HepG2 (cell line): ENCODE results near the gene CCT6A. TPM values are rescaled to one million over a fixed set of nuclear protein-coding genes. Genes with fewer than 3 reads are reported as not detected.

Experiments used
- AHR ChIP-seq: IDR thresholded peaks from 2 replicates; pipeline ENCODE4 v1.6.1; 2018; ENCODE audit warnings: missing genetic modification reagents, missing compliant biosample characterization
- EHMT2 ChIP-seq: fragments of 200-600 bp; sonication (generic); IDR thresholded peaks from 2 replicates; pipeline ENCODE4 v1.7.0; 2017; ENCODE audit warnings: antibody characterized with exemption, low read depth, low read length, borderline replicate concordance
- HDAC6 ChIP-seq: fragments of 200-600 bp; sonication (generic); IDR thresholded peaks from 2 replicates; pipeline ENCODE4 v1.7.0; 2017; ENCODE audit warnings: mild to moderate bottlenecking, antibody characterized with exemption, low read length, low read depth
- ISL2 ChIP-seq: sonication (generic); formaldehyde crosslinking; IDR thresholded peaks from 2 replicates; pipeline ENCODE4 v1.5.0; 2020; ENCODE audit warnings: missing genetic modification reagents
- ISX ChIP-seq: sonication (generic); formaldehyde crosslinking; conservative IDR thresholded peaks from 2 replicates; pipeline ENCODE4 v1.5.0; 2020; ENCODE audit warnings: missing genetic modification reagents
- KDM5A ChIP-seq: fragments of 200-600 bp; sonication (generic); IDR thresholded peaks from 2 replicates; pipeline ENCODE4 v1.7.0; 2018; ENCODE audit warnings: antibody characterized with exemption, mild to moderate bottlenecking, low read length, borderline replicate concordance
- MIXL1 ChIP-seq: IDR thresholded peaks from 2 replicates; pipeline ENCODE4 v1.6.1; 2016
- MLLT10 ChIP-seq: sonication (generic); formaldehyde crosslinking; IDR thresholded peaks from 2 replicates; pipeline ENCODE4 v1.4.0; 2020; ENCODE audit warnings: missing genetic modification reagents
- MTF1 ChIP-seq: sonication (generic); formaldehyde crosslinking; IDR thresholded peaks from 2 replicates; pipeline ENCODE4 v1.5.0; 2020; ENCODE audit warnings: missing genetic modification reagents
- POLR2AphosphoS2 ChIP-seq: IDR thresholded peaks from 2 replicates; pipeline ENCODE4 v1.6.1; 2011; ENCODE audit warnings: low read depth, low read length, improper control_type of control experiment
- REPIN1 ChIP-seq: sonication (generic); formaldehyde crosslinking; IDR thresholded peaks from 2 replicates; pipeline ENCODE4 v1.8.0; 2022; ENCODE audit warnings: missing genetic modification reagents, low read depth, mild to moderate bottlenecking, borderline replicate concordance
- SP5 ChIP-seq: IDR thresholded peaks from 2 replicates; pipeline ENCODE4 v1.6.1; 2016; ENCODE audit warnings: low read depth, borderline replicate concordance
- TBP ChIP-seq: sonication (generic); formaldehyde crosslinking; IDR thresholded peaks from 2 replicates; pipeline ENCODE4 v1.5.0; 2020; ENCODE audit warnings: missing genetic modification reagents
- TEAD2 ChIP-seq: sonication (generic); formaldehyde crosslinking; IDR thresholded peaks from 2 replicates; pipeline ENCODE4 v1.9.0; 2021; ENCODE audit warnings: missing genetic modification reagents
- U2AF2 ChIP-seq: fragments of 200-400 bp; formaldehyde crosslinking; IDR thresholded peaks from 2 replicates; pipeline ENCODE4 v1.6.1; 2017; ENCODE audit warnings: low read depth, mild to moderate bottlenecking, low read length
- ZBTB8A ChIP-seq: sonication (generic); formaldehyde crosslinking; IDR thresholded peaks from 2 replicates; pipeline ENCODE4 v1.4.0; 2020; ENCODE audit warnings: mild to moderate bottlenecking, low read depth, missing genetic modification reagents, borderline replicate concordance
- ZFP1 ChIP-seq: IDR thresholded peaks from 2 replicates; pipeline ENCODE4 v1.6.1; 2016
- ZFX ChIP-seq: sonication (generic); formaldehyde crosslinking; IDR thresholded peaks from 2 replicates; pipeline ENCODE4 v1.4.0; 2020; ENCODE audit warnings: mild to moderate bottlenecking, low read depth, missing genetic modification reagents, moderate library complexity
- ZNF343 ChIP-seq: sonication (generic); formaldehyde crosslinking; IDR thresholded peaks from 2 replicates; pipeline ENCODE4 v1.4.0; 2020; ENCODE audit warnings: mild to moderate bottlenecking, missing genetic modification reagents
- ZNF484 ChIP-seq: sonication (generic); formaldehyde crosslinking; IDR thresholded peaks from 2 replicates; pipeline ENCODE4 v1.5.1; 2020; ENCODE audit warnings: mild to moderate bottlenecking, low read depth, missing genetic modification reagents, borderline replicate concordance
- ZNF570 ChIP-seq: sonication (generic); formaldehyde crosslinking; IDR thresholded peaks from 2 replicates; pipeline ENCODE4 v1.4.0; 2020; ENCODE audit warnings: mild to moderate bottlenecking, missing genetic modification reagents, borderline replicate concordance
- ZNF572 ChIP-seq: sonication (generic); formaldehyde crosslinking; IDR thresholded peaks from 2 replicates; pipeline ENCODE4 v1.5.1; 2020; ENCODE audit warnings: mild to moderate bottlenecking, missing genetic modification reagents
- ZNF619 ChIP-seq: sonication (generic); formaldehyde crosslinking; IDR thresholded peaks from 2 replicates; pipeline ENCODE4 v1.4.0; 2020; ENCODE audit warnings: mild to moderate bottlenecking, missing genetic modification reagents
- ZNF768 ChIP-seq: sonication (generic); formaldehyde crosslinking; IDR thresholded peaks from 2 replicates; pipeline ENCODE4 v1.4.0; 2020; ENCODE audit warnings: missing genetic modification reagents
- ZNF83 ChIP-seq: sonication (generic); formaldehyde crosslinking; IDR thresholded peaks from 2 replicates; pipeline ENCODE4 v1.4.0; 2020; ENCODE audit warnings: missing genetic modification reagents, mild to moderate bottlenecking, borderline replicate concordance
- ZSCAN20 ChIP-seq: sonication (generic); formaldehyde crosslinking; IDR thresholded peaks from 2 replicates; pipeline ENCODE4 v1.4.0; 2020; ENCODE audit warnings: missing genetic modification reagents, mild to moderate bottlenecking, borderline replicate concordance
- ZSCAN31 ChIP-seq: sonication (generic); formaldehyde crosslinking; IDR thresholded peaks from 2 replicates; pipeline ENCODE4 v1.5.0; 2020; ENCODE audit warnings: low read depth, mild to moderate bottlenecking, missing genetic modification reagents
- polyA plus RNA-seq, 8 experiments: library from polyadenylated mRNA; depleted of rRNA in 3 of 8; stranded (reverse) in 7 of 8; unstranded in 1 of 8; fragments of >200 nt; fragmentation: Illumina TruSeq in 4 of 8; extraction: Trizol in 4 of 8; gene quantifications; 2 replicates each; pipeline versions ENCODE4 v1.2.1 to v1.2.3, GENCODE V29; 2011 to 2016; ENCODE audit warnings: low read depth in 4 of 8, missing spikeins in 1 of 8, mixed read lengths in 1 of 8; ENCODE audit not compliant: insufficient read depth in 1 of 8
- total RNA-seq, 5 experiments: library from RNA; depleted of rRNA; stranded (reverse); fragments of >200 nt; fragmentation: Illumina TruSeq; extraction: Trizol; gene quantifications; 2 replicates each; pipeline ENCODE4 v1.2.3, GENCODE V29; 2016; ENCODE audit warnings: low read depth in 1 of 5
- TF ChIP-seq, protein P1 (sequence below): sonication (generic); formaldehyde crosslinking; IDR thresholded peaks from 2 replicates; pipeline ENCODE4 v1.5.0; 2020; ENCODE audit warnings: missing genetic modification reagents
- TF ChIP-seq, protein P2 (sequence below): sonication (generic); formaldehyde crosslinking; IDR thresholded peaks from 2 replicates; pipeline ENCODE4 v1.5.0; 2020; ENCODE audit warnings: missing genetic modification reagents
- TF ChIP-seq, protein P3 (sequence below): sonication (generic); formaldehyde crosslinking; conservative IDR thresholded peaks from 2 replicates; pipeline ENCODE4 v1.5.0; 2020; ENCODE audit warnings: missing genetic modification reagents

The CCT6A gene
- total and polyA plus RNA-seq, 2 of the 13 experiments (the other 11 are each of a cell fraction or from before 2014, with no cell fraction given) = 219 to 292 TPM

DNA sequence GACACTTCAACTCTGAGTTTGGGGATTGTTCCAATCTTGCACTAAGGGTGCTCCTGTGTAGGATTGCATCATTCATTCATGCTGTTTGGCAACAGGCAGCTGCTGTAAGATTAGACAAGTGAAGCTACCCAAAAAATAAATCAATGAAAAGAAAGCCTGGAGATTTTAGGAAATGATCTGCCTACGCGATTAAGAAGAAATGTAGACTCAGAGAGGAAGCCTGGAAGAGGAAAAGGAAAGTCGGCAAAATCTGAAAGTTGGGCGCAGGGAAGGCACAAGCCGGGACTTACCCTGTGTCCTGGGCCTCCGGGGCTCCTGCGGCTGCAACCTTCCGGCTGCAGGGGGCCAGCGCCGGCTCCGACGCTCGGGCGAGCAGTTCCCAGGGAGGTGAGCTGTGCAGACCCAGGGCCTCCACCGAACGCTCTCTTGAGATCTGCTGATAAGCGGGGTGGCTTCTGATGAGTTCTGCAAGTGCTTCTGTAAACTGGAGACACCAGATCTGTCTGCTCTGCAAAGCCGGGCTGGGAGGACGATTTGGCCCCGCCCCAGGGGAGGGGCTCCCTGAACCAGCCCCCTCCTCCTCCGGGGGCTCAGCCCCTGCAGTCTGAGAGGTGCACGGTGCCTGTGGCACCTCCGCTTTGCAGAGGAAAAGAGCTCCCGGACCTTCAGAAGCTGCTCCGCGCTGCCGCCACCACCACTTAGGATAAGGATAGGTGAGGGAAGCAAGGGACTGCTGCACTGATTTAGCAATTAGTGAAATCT lies 17.7 kb upstream of the CCT6A start (continued):
- TF ChIP-seq, protein P1, sequence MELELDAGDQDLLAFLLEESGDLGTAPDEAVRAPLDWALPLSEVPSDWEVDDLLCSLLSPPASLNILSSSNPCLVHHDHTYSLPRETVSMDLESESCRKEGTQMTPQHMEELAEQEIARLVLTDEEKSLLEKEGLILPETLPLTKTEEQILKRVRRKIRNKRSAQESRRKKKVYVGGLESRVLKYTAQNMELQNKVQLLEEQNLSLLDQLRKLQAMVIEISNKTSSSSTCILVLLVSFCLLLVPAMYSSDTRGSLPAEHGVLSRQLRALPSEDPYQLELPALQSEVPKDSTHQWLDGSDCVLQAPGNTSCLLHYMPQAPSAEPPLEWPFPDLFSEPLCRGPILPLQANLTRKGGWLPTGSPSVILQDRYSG (CRISPR knock-in tag) = no peak
- no peak for TF ChIP-seq ZNF572 (CRISPR knock-in tag)
- no peak for TF ChIP-seq TBP (CRISPR knock-in tag)
- TF ChIP-seq ZFX (CRISPR knock-in tag) = peak; percentile 68
- peak; percentile 65; the same call in 1 of the 2 replicates for TF ChIP-seq ISL2 (CRISPR knock-in tag)
- TF ChIP-seq EHMT2 = no peak
- TF ChIP-seq U2AF2 = no peak
- no peak; the same call in 1 of the 2 replicates for TF ChIP-seq ZNF768
- no peak for TF ChIP-seq MTF1
- no peak for TF ChIP-seq ZSCAN20
- no peak for TF ChIP-seq ISX
- TF ChIP-seq SP5 (CRISPR knock-in tag) = peak; percentile 60; the same call in 1 of the 2 replicates
- 0 out of 2 replicates have a peak, but pooled peaks have one; percentile 23 for TF ChIP-seq ZNF343
- no peak for TF ChIP-seq ZNF619
- TF ChIP-seq ZSCAN31 (CRISPR knock-in tag) = peak; percentile 81
- TF ChIP-seq KDM5A = peak; percentile 63; the same call in 1 of the 2 replicates
- TF ChIP-seq, protein P2, sequence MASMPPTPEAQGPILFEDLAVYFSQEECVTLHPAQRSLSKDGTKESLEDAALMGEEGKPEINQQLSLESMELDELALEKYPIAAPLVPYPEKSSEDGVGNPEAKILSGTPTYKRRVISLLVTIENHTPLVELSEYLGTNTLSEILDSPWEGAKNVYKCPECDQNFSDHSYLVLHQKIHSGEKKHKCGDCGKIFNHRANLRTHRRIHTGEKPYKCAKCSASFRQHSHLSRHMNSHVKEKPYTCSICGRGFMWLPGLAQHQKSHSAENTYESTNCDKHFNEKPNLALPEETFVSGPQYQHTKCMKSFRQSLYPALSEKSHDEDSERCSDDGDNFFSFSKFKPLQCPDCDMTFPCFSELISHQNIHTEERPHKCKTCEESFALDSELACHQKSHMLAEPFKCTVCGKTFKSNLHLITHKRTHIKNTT (CRISPR knock-in tag) = no peak
- no peak for TF ChIP-seq REPIN1 (CRISPR knock-in tag)
- TF ChIP-seq POLR2AphosphoS2 = no peak
- TF ChIP-seq MIXL1 (CRISPR knock-in tag) = no peak; the same call in 1 of the 2 replicates
- 0 out of 2 replicates have a peak, but pooled peaks have one; percentile 54 for TF ChIP-seq AHR (CRISPR knock-in tag)
- no peak for TF ChIP-seq MLLT10 (CRISPR knock-in tag)
- TF ChIP-seq, protein P3, sequence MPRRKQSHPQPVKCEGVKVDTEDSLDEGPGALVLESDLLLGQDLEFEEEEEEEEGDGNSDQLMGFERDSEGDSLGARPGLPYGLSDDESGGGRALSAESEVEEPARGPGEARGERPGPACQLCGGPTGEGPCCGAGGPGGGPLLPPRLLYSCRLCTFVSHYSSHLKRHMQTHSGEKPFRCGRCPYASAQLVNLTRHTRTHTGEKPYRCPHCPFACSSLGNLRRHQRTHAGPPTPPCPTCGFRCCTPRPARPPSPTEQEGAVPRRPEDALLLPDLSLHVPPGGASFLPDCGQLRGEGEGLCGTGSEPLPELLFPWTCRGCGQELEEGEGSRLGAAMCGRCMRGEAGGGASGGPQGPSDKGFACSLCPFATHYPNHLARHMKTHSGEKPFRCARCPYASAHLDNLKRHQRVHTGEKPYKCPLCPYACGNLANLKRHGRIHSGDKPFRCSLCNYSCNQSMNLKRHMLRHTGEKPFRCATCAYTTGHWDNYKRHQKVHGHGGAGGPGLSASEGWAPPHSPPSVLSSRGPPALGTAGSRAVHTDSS (CRISPR knock-in tag) = no peak
- TF ChIP-seq ZNF570 (CRISPR knock-in tag) = no peak
- no peak for TF ChIP-seq ZNF484 (CRISPR knock-in tag)
- TF ChIP-seq ZFP1 (CRISPR knock-in tag) = no peak
- no peak for TF ChIP-seq ZNF83 (CRISPR knock-in tag)
- TF ChIP-seq TEAD2 (CRISPR knock-in tag) = no peak
- no peak for TF ChIP-seq ZBTB8A (CRISPR knock-in tag)
- TF ChIP-seq HDAC6 = no peak
